HepG2 (cell line): Measurements from ENCODE around the gene SARNP. TPM values are rescaled to one million over a fixed set of nuclear protein-coding genes. Genes with fewer than 3 reads are reported as not detected.

Source experiments
- CCAR2 ChIP-seq: fragments of 200-400 bp; formaldehyde crosslinking; optimal IDR thresholded peaks from 2 replicates; pipeline ENCODE3; 2018; ENCODE audit warnings: low read depth, mild to moderate bottlenecking, low read length, moderate library complexity
- FOSL1 ChIP-seq: sonication (generic); formaldehyde crosslinking; IDR thresholded peaks from 2 replicates; pipeline ENCODE4 v1.9.0; 2021; ENCODE audit warnings: missing genetic modification reagents, borderline replicate concordance
- HDAC2 ChIP-seq: sonication (generic); formaldehyde crosslinking; IDR thresholded peaks from 2 replicates; pipeline ENCODE4 v1.4.0; 2020; ENCODE audit warnings: missing genetic modification reagents
- HMG20B ChIP-seq: conservative IDR thresholded peaks from 2 replicates; pipeline ENCODE4 v1.6.1; 2016; ENCODE audit warnings: missing genetic modification reagents, missing compliant biosample characterization
- HNF4A ChIP-seq: sonication (generic); formaldehyde crosslinking; IDR thresholded peaks from 2 replicates; pipeline ENCODE4 v1.4.0; 2020; ENCODE audit warnings: missing genetic modification reagents
- KLF16 ChIP-seq, 2 experiments: sonication (generic) in 1 of 2; formaldehyde crosslinking in 1 of 2; IDR thresholded peaks; 2 replicates each; pipeline versions ENCODE4 v1.6.1 to v1.8.0; 2016 to 2023; ENCODE audit warnings: missing genetic modification reagents in 2 of 2, missing compliant biosample characterization in 1 of 2
- MIER2 ChIP-seq: IDR thresholded peaks from 2 replicates; pipeline ENCODE4 v1.6.1; 2016; ENCODE audit warnings: missing biosample characterization, missing genetic modification reagents
- NR1H2 ChIP-seq: sonication (generic); formaldehyde crosslinking; IDR thresholded peaks from 2 replicates; pipeline ENCODE4 v1.8.1; 2022; ENCODE audit warnings: low read depth, missing genetic modification reagents, borderline replicate concordance
- POLR2AphosphoS5 ChIP-seq: IDR thresholded peaks from 2 replicates; pipeline ENCODE4 v1.6.1; 2012; ENCODE audit warnings: low read depth, low read length
- SOX13 ChIP-seq, 3 experiments: fragments of 450-650 bp in 1 of 3; sonication (generic) in 1 of 3; formaldehyde crosslinking in 1 of 3; IDR thresholded peaks in 2 of 3; conservative IDR thresholded peaks in 1 of 3; 2 replicates each; pipeline versions ENCODE4 v1.5.0 to v1.6.1; 2016 to 2020; ENCODE audit warnings: antibody characterized with exemption in 1 of 3, mild to moderate bottlenecking in 1 of 3, missing compliant biosample characterization in 1 of 3, missing genetic modification reagents in 1 of 3, moderate library complexity in 1 of 3
- TARDBP ChIP-seq: sonication (generic); formaldehyde crosslinking; IDR thresholded peaks from 2 replicates; pipeline ENCODE4 v1.8.0; 2022; ENCODE audit warnings: mild to moderate bottlenecking, missing genetic modification reagents
- TBL1XR1 ChIP-seq: fragments of 150-350 bp; IDR thresholded peaks from 2 replicates; pipeline ENCODE4 v1.6.1; 2014; ENCODE audit warnings: borderline replicate concordance, low read length; ENCODE audit not compliant: partially characterized antibody
- TBX2 ChIP-seq: sonication (generic); formaldehyde crosslinking; IDR thresholded peaks from 2 replicates; pipeline ENCODE4 v1.5.0; 2020; ENCODE audit warnings: missing genetic modification reagents, mild to moderate bottlenecking, borderline replicate concordance
- U2AF2 ChIP-seq: fragments of 200-400 bp; formaldehyde crosslinking; IDR thresholded peaks from 2 replicates; pipeline ENCODE4 v1.6.1; 2017; ENCODE audit warnings: low read depth, mild to moderate bottlenecking, low read length
- ZNF124 ChIP-seq: sonication (generic); formaldehyde crosslinking; IDR thresholded peaks from 2 replicates; pipeline ENCODE4 v1.4.0; 2020; ENCODE audit warnings: missing genetic modification reagents
- ZNF138 ChIP-seq: sonication (generic); formaldehyde crosslinking; IDR thresholded peaks from 2 replicates; pipeline ENCODE4 v1.5.0; 2020; ENCODE audit warnings: mild to moderate bottlenecking, low read depth, missing genetic modification reagents
- ZNF431 ChIP-seq: sonication (generic); formaldehyde crosslinking; IDR thresholded peaks from 2 replicates; pipeline ENCODE4 v1.9.0; 2022; ENCODE audit warnings: missing genetic modification reagents, low read depth, mild to moderate bottlenecking, borderline replicate concordance
- ZNF549 ChIP-seq: sonication (generic); formaldehyde crosslinking; IDR thresholded peaks from 2 replicates; pipeline ENCODE4 v1.5.0; 2020; ENCODE audit warnings: missing genetic modification reagents
- ZNF557 ChIP-seq: sonication (generic); formaldehyde crosslinking; IDR thresholded peaks from 2 replicates; pipeline ENCODE4 v1.4.0; 2020; ENCODE audit warnings: missing genetic modification reagents
- ZNF83 ChIP-seq: sonication (generic); formaldehyde crosslinking; IDR thresholded peaks from 2 replicates; pipeline ENCODE4 v1.4.0; 2020; ENCODE audit warnings: missing genetic modification reagents, mild to moderate bottlenecking, borderline replicate concordance
- ZUFSP ChIP-seq: sonication (generic); formaldehyde crosslinking; IDR thresholded peaks from 2 replicates; pipeline ENCODE4 v1.9.0; 2021; ENCODE audit warnings: missing genetic modification reagents, mild to moderate bottlenecking, borderline replicate concordance
- polyA plus RNA-seq, 8 experiments: library from polyadenylated mRNA; depleted of rRNA in 3 of 8; stranded (reverse) in 7 of 8; unstranded in 1 of 8; fragments of >200 nt; fragmentation: Illumina TruSeq in 4 of 8; extraction: Trizol in 4 of 8; gene quantifications; 2 replicates each; pipeline versions ENCODE4 v1.2.1 to v1.2.3, GENCODE V29; 2011 to 2016; ENCODE audit warnings: low read depth in 4 of 8, missing spikeins in 1 of 8, mixed read lengths in 1 of 8; ENCODE audit not compliant: insufficient read depth in 1 of 8
- total RNA-seq, 5 experiments: library from RNA; depleted of rRNA; stranded (reverse); fragments of >200 nt; fragmentation: Illumina TruSeq; extraction: Trizol; gene quantifications; 2 replicates each; pipeline ENCODE4 v1.2.3, GENCODE V29; 2016; ENCODE audit warnings: low read depth in 1 of 5
- TF ChIP-seq, protein P1 (sequence below): sonication (generic); formaldehyde crosslinking; IDR thresholded peaks from 2 replicates; pipeline ENCODE4 v1.4.0; 2020; ENCODE audit warnings: missing genetic modification reagents
- TF ChIP-seq, protein P2 (sequence below): sonication (generic); formaldehyde crosslinking; IDR thresholded peaks from 2 replicates; pipeline ENCODE4 v1.5.0; 2020; ENCODE audit warnings: mild to moderate bottlenecking, missing genetic modification reagents

The SARNP gene
- total and polyA plus RNA-seq, 2 of the 13 experiments (the other 11 are each of a cell fraction or from before 2014, with no cell fraction given): 59.0 to 95.4 TPM

DNA sequence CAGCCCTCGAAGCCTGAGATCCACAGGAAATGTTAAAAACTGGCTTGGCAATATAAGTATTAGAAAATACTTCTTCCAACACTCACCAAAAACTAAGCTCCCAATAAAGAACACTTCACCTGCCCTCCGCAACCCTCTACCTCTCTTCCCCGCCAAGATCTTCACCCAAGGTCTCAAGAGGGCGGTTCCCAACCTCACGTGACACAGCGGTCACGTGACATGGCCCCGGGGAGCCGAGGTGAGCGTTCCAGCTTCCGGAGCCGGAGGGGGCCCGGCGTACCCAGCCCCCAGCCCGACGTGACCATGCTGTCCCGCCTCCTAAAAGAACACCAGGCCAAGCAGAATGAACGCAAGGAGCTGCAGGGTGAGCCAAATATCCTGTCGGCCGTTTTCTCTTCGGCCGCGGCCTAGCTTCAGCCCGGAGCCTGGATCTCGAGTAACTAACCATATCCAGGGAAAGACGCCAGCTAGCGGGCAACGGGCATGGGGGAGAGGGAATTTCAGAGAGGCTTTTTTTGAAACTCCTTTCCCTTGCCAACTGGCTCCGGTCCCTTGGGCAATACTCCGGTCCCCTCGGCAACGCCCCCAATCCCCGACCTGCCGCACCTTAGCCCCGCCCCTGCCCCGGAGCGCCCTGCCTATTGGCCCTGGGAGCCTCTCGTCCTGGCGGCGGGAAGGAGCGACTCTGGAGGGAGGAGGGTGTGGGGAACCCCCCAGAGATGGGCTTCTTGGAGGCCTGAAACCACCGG, 101.5 kb downstream of the SARNP start, which contains the start of gene BLOC1S1 (continued):
- TF ChIP-seq HMG20B (CRISPR knock-in tag) (0 out of 2 replicates have a peak, but pooled peaks have one; percentile 13), KLF16 (CRISPR knock-in tag; IDR thresholded peaks at IDR 0.05) (peak in 1 of 2 experiments; percentile 99; a peak in 2 of 4 replicates), POLR2AphosphoS5 (peak; percentile 79), HNF4A (CRISPR knock-in tag) (peak; percentile 27; the same call in 1 of the 2 replicates), CCAR2 (no peak), SOX13 (IDR thresholded peaks at IDR 0.05) (no peak), SOX13 (CRISPR knock-in tag; conservative IDR thresholded peaks at IDR 0.05 in 1 of 2, IDR thresholded peaks at IDR 0.05 in 1 of 2) (peak in 1 of 2 experiments; percentile 74; a peak in 2 of 4 replicates), MIER2 (CRISPR knock-in tag) (0 out of 2 replicates have a peak, but pooled peaks have one; percentile 30), U2AF2 (no peak), ZNF549 (CRISPR knock-in tag) (no peak), ZNF124 (CRISPR knock-in tag) (peak; percentile 33; the same call in 1 of the 2 replicates), NR1H2 (CRISPR knock-in tag) (no peak), HDAC2 (CRISPR knock-in tag) (peak; percentile 93), ZNF83 (CRISPR knock-in tag) (no peak), TBL1XR1 (peak; percentile 35), ZNF431 (no peak), TBX2 (CRISPR knock-in tag) (peak; percentile 50), ZNF557 (no peak), FOSL1 (CRISPR knock-in tag) (no peak), ZNF138 (CRISPR knock-in tag) (no peak), TARDBP (peak; percentile 81), ZUFSP (no peak)
- TF ChIP-seq, protein P1, sequence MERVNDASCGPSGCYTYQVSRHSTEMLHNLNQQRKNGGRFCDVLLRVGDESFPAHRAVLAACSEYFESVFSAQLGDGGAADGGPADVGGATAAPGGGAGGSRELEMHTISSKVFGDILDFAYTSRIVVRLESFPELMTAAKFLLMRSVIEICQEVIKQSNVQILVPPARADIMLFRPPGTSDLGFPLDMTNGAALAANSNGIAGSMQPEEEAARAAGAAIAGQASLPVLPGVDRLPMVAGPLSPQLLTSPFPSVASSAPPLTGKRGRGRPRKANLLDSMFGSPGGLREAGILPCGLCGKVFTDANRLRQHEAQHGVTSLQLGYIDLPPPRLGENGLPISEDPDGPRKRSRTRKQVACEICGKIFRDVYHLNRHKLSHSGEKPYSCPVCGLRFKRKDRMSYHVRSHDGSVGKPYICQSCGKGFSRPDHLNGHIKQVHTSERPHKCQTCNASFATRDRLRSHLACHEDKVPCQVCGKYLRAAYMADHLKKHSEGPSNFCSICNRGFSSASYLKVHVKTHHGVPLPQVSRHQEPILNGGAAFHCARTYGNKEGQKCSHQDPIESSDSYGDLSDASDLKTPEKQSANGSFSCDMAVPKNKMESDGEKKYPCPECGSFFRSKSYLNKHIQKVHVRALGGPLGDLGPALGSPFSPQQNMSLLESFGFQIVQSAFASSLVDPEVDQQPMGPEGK (CRISPR knock-in tag): peak; percentile 99
- TF ChIP-seq, protein P2, sequence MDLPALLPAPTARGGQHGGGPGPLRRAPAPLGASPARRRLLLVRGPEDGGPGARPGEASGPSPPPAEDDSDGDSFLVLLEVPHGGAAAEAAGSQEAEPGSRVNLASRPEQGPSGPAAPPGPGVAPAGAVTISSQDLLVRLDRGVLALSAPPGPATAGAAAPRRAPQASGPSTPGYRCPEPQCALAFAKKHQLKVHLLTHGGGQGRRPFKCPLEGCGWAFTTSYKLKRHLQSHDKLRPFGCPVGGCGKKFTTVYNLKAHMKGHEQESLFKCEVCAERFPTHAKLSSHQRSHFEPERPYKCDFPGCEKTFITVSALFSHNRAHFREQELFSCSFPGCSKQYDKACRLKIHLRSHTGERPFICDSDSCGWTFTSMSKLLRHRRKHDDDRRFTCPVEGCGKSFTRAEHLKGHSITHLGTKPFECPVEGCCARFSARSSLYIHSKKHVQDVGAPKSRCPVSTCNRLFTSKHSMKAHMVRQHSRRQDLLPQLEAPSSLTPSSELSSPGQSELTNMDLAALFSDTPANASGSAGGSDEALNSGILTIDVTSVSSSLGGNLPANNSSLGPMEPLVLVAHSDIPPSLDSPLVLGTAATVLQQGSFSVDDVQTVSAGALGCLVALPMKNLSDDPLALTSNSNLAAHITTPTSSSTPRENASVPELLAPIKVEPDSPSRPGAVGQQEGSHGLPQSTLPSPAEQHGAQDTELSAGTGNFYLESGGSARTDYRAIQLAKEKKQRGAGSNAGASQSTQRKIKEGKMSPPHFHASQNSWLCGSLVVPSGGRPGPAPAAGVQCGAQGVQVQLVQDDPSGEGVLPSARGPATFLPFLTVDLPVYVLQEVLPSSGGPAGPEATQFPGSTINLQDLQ (CRISPR knock-in tag): no peak
